ENCODE measurements around the gene RNF113A.
"Not testable (repeated sequence)": the region's sequence is repeated elsewhere in the genome, so short reads cannot be mapped to it uniquely, and the experiment has no call there.

The RNF113A gene

GRCh38 chrX:119852382-119853353 is 18.9 kb downstream of the RNF113A start, which contains the start of gene UPF3B:
TSS of gene UPF3B (minus strand) at chrX:119852963. CDS start at chrX:119852928, 35 bp downstream.
- peak; percentile 89 for DNase-seq (ENCODE audit: extremely low spot score, insufficient read length, low read depth)
- FAIRE-seq: peak; percentile 99

- DNase-seq (ENCODE audit: extremely low spot score, insufficient read length, low read depth): no peak
- FAIRE-seq: no peak
Measured at GRCh38 chrX:119833905-119834304, 37.6 kb downstream of the RNF113A start.

GRCh38 chrX:119828446-119828845 is 43.1 kb downstream of the RNF113A start:
- FAIRE-seq: no peak

GRCh38 chrX:119826399-119826959 is 45.1 kb downstream of the RNF113A start:
- FAIRE-seq (no peak), DNase-seq (ENCODE audit: extremely low spot score, insufficient read length, low read depth) (no peak)

More at GRCh38 chrX:119828446-119828845, 43.1 kb downstream of the RNF113A start:
- no peak for DNase-seq (ENCODE audit: extremely low spot score, insufficient read length, low read depth)

- not testable (repeated sequence) for FAIRE-seq
Measured at GRCh38 chrX:119824221-119824620, 47.3 kb downstream of the RNF113A start.

GRCh38 chrX:119821703-119822102 is 49.8 kb downstream of the RNF113A start:
- FAIRE-seq: peak; percentile 79

More at GRCh38 chrX:119824221-119824620, 47.3 kb downstream of the RNF113A start:
- not testable (repeated sequence) for DNase-seq (ENCODE audit: extremely low spot score, insufficient read length, low read depth)

More at GRCh38 chrX:119821703-119822102, 49.8 kb downstream of the RNF113A start:
- DNase-seq (ENCODE audit: extremely low spot score, insufficient read length, low read depth): peak; percentile 2
